MCF 10A (cell line): ENCODE data around the gene LHFPL2. TPM values are rescaled to one million over a fixed set of nuclear protein-coding genes. Genes with fewer than 3 reads are reported as not detected.

Source experiments
- BruUV-seq: library from RNA; stranded (reverse); fragments of 400-500 nt; replicated peaks from 2 replicates; lab custom pipeline; 2021; lab: Mats Ljungman, UMichigan
- CTCF ChIA-PET: fragments of 300-600 bp; sonication (Branson Sonifier 250); formaldehyde crosslinking; extraction: SDS; loops from one replicate; lab custom pipeline; 2021; ENCODE audit warnings: antibody characterized with exemption, inconsistent platforms; lab: Yijun Ruan, JAX
- POLR2A ChIA-PET: fragments of 300-600, 350-650 bp; sonication (Branson Sonifier 250); formaldehyde crosslinking; extraction: SDS; loops from one replicate; lab custom pipeline; 2020; ENCODE audit warnings: antibody characterized with exemption, inconsistent platforms; lab: Yijun Ruan, JAX
- DNase-seq: peaks from one replicate; pipeline ENCODE4 v3.0.0-alpha.2; 2018; ENCODE audit not compliant: unreplicated experiment
- H3K27ac Mint-ChIP-seq: one replicate; pipeline ENCODE4 v1.8.0; 2022; ENCODE audit warnings: mild to moderate bottlenecking, low read depth, mixed read lengths; ENCODE audit not compliant: unreplicated experiment
- H3K27me3 Mint-ChIP-seq: one replicate; pipeline ENCODE4 v1.8.0; 2022; ENCODE audit warnings: mixed read lengths; ENCODE audit not compliant: insufficient read depth, unreplicated experiment
- H3K36me3 Mint-ChIP-seq: one replicate; pipeline ENCODE4 v1.8.0; 2022; ENCODE audit warnings: mild to moderate bottlenecking, moderate library complexity, mixed read lengths; ENCODE audit not compliant: insufficient read depth, unreplicated experiment
- H3K4me1 Mint-ChIP-seq: one replicate; pipeline ENCODE4 v1.8.0; 2022; ENCODE audit warnings: mixed read lengths; ENCODE audit not compliant: insufficient read depth, unreplicated experiment
- H3K4me3 Mint-ChIP-seq: one replicate; pipeline ENCODE4 v1.8.0; 2022; ENCODE audit warnings: mild to moderate bottlenecking, moderate library complexity, mixed read lengths; ENCODE audit not compliant: unreplicated experiment
- H3K9me3 Mint-ChIP-seq: one replicate; pipeline ENCODE4 v1.8.0; 2022; ENCODE audit warnings: mixed read lengths; ENCODE audit not compliant: unreplicated experiment
- intact Hi-C: fragments of 100-400 bp; cut with micrococcal nuclease; formaldehyde crosslinking; loops from 2 replicates; pipeline ENCODE4 v1.14.1; 2022
- total RNA-seq: library from RNA; stranded (reverse); gene quantifications from 2 replicates; pipeline ENCODE4 v1.2.3, GENCODE V29; 2022
- TF ChIP-seq, protein P1 (sequence below): fragments of 200-600 bp; IDR thresholded peaks from one replicate; pipeline ENCODE4 v1.8.0; 2022; ENCODE audit warnings: antibody characterized with exemption, mild to moderate bottlenecking; ENCODE audit not compliant: unreplicated experiment

Gene LHFPL2
- total RNA-seq, 1 experiment from 2014 or later, result 45.9 TPM

DNA sequence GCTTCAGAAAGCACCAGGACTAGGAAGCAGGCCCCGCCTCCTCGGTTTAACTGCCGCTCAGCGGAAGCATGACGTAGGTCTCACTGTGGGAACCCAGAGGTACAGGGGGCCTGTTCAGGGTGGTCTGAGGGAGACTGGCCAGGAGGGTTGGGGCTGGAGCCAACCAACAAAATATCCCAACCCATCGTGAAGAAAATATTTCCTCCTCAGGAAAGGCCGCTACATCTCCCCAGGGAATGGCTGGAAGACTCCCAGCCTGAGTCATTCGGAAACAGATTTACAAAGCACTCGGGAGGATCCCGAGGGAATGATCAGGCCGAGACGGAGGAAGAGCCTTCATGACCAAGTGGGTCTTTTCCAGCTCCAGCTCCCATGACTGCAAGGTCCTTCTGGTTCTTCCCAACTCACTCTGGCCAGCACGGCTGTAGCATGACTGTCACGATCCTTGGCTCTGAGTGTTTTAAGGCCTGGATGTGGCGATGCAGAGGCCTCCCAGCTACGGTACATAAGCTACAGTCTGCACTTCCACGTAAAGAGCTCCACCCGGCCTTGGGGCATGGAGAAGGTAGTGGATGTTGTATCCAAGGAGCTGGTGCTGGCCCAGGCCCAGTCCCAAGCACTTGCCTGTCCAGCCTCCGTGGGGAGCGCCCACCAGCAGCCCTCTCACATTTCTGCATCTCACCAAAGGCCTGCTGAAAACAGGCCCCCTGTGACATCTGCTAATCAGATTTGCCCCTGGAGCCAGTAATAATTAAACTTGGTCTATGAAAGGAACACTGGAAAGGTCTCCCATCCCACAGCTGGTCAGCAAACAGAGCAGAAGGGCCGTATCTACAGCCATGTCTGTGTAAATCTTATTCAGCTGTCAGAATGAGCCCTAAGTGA, 100.6 kb downstream of the LHFPL2 start:
- ChIA-PET CTCF (interaction anchor here (0.6 to 1.6 kb wide), 3 partner anchors 10 to 417 kb away, joined by 3 to 6 read pairs (median 3); no protein-coding TSS in a partner anchor), POLR2A (interaction anchor here (0.6 to 1.0 kb wide), 3 partner anchors 10 to 350 kb away, joined by 3 read pairs; no protein-coding TSS in a partner anchor)
- Mint-ChIP-seq H3K36me3 (peaks cover 17% of the 10 kb centered on the region), H3K4me1 (peaks cover 2% of the 10 kb centered on the region), H3K9me3 (no peaks in the 10 kb centered on the region), H3K27me3 (no peaks in the 10 kb centered on the region), H3K4me3 (no peak overlapping the region), H3K27ac (no peak overlapping the region)
- DNase-seq, result peak; percentile 25
- BruUV-seq, result no TSS peak
- TF ChIP-seq, protein P1, sequence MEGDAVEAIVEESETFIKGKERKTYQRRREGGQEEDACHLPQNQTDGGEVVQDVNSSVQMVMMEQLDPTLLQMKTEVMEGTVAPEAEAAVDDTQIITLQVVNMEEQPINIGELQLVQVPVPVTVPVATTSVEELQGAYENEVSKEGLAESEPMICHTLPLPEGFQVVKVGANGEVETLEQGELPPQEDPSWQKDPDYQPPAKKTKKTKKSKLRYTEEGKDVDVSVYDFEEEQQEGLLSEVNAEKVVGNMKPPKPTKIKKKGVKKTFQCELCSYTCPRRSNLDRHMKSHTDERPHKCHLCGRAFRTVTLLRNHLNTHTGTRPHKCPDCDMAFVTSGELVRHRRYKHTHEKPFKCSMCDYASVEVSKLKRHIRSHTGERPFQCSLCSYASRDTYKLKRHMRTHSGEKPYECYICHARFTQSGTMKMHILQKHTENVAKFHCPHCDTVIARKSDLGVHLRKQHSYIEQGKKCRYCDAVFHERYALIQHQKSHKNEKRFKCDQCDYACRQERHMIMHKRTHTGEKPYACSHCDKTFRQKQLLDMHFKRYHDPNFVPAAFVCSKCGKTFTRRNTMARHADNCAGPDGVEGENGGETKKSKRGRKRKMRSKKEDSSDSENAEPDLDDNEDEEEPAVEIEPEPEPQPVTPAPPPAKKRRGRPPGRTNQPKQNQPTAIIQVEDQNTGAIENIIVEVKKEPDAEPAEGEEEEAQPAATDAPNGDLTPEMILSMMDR, result no peak
- intact Hi-C loops, result no loop called here

DNA sequence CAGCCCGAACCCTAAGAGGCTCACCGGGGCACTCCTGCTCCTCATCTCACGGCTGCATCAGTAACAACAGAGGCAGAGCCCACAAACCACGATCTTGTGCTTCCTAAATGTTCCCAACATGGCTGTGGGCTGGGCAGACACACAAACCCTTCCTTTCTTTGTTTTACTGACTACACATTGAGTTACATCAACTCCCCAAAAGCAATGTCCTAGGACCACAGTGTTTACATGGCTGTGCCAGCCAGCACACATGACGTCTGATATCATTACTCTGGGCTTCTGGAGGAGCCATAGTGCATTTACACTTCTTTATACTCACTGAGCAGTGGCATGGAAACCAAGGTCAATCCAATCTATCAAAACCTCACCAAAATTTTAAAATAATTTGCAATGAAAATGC, 101.4 kb downstream of the LHFPL2 start:
- ChIA-PET CTCF (interaction anchor here (1.6 kb wide), 1 partner anchor 10 kb away, joined by 6 read pairs; no protein-coding TSS in a partner anchor), POLR2A (interaction anchor here (1.0 kb wide), 1 partner anchor 17 kb away, joined by 3 read pairs; no protein-coding TSS in a partner anchor)
- H3K27me3 Mint-ChIP-seq, result no peaks in the 10 kb centered on the region
- intact Hi-C loops, result no loop called here
- no peak for DNase-seq
- peaks cover 17% of the 10 kb centered on the region for H3K36me3 Mint-ChIP-seq
- TF ChIP-seq, protein P1, result no peak
- H3K4me3 Mint-ChIP-seq, result no peak overlapping the region
- no peaks in the 10 kb centered on the region for H3K9me3 Mint-ChIP-seq
- H3K27ac Mint-ChIP-seq, result no peak overlapping the region
- no peaks in the 10 kb centered on the region for H3K4me1 Mint-ChIP-seq
- BruUV-seq, result no TSS peak

DNA sequence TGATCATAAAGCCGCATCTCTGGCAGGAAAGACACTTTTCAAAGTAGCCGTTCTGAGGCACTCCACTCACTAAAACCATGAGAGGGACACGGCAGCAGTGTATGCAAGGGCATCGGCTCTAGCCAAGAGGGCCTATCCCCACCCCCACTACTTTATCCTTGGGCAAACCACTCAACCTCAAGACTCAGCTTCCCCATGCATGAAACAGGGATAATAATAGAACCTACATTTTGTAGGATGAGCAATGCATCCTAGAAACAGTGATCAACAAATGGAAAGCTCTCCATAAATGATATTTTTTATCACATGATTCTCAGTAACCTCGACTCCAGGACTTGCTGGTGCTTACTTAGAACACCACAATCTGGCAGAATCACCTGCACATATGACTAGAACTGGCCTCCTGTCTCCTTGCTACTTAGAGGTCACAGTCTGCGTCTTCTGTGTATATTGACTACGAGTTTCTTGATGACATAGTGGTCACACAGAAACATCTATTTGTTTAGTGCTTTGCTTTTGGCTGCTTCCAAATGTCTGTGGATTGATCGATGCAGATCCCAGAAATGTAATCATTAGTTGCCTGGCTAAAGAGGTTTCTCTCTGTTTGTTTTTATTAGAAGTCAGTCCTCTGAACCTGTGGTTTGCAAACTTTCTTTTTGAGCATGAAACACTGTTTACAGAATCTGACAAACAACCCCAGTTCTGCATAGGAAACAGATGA, 102.1 kb downstream of the LHFPL2 start:
- Mint-ChIP-seq H3K9me3 (no peaks in the 10 kb centered on the region), H3K4me3 (no peak overlapping the region), H3K4me1 (no peaks in the 10 kb centered on the region), H3K27me3 (no peaks in the 10 kb centered on the region), H3K27ac (no peak overlapping the region), H3K36me3 (peaks cover 17% of the 10 kb centered on the region)
- TF ChIP-seq, protein P1, result no peak
- BruUV-seq, result no TSS peak
- no peak for DNase-seq
- CTCF ChIA-PET, result interaction anchor here (0.9 to 1.1 kb wide), 2 partner anchors 9 to 14 kb away, joined by 3 to 4 read pairs; no protein-coding TSS in a partner anchor
- intact Hi-C loops, result no loop called here
- POLR2A ChIA-PET, result no interaction called here

DNA sequence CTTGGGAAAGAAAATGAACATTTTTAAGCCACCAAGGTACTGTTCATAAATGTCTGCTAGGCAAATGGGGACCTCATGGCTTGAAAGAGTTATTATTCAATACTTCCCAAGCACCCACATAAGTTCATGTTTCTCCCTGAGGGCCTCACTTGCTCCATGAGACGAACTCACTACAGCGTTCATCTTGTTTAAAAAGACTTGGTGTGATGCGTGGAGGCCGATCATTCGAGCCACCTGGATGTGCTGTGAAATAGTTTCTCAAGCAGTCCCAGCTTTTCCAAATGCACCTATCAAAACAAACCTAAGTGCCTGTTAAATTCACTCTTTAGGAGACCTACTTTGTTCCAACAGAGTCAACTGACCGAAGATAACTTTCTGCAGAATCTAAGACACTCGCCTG, 103.2 kb downstream of the LHFPL2 start:
- DNase-seq, result no peak
- Mint-ChIP-seq H3K36me3 (peaks cover 17% of the 10 kb centered on the region), H3K27ac (no peak overlapping the region), H3K4me3 (no peak overlapping the region), H3K27me3 (no peaks in the 10 kb centered on the region), H3K9me3 (no peaks in the 10 kb centered on the region), H3K4me1 (no peaks in the 10 kb centered on the region)
- CTCF ChIA-PET, result interaction anchor here (0.6 to 0.9 kb wide), 2 partner anchors 8 to 51 kb away, joined by 3 read pairs; no protein-coding TSS in a partner anchor
- no TSS peak for BruUV-seq
- intact Hi-C loops, result no loop called here
- POLR2A ChIA-PET, result no interaction called here
- TF ChIP-seq, protein P1, result no peak
